C1 segment of cervical spinal cord (tissue), 14 donors: ENCODE data around the gene CAPN2.
"Not testable (repeated sequence)": the region's sequence is repeated elsewhere in the genome, so short reads cannot be mapped to it uniquely, and the experiment has no call there.

ENCODE experiments used
- DNase-seq, 14 donors: peaks; one replicate each; lab custom pipeline; 2025; lab: John Stamatoyannopoulos, UW

CAPN2 gene

GRCh38 chr1:223716302-223716862 is 4.0 kb downstream of the CAPN2 start:
- peak in 1 of 14 donors; percentile 92 for DNase-seq

GRCh38 chr1:223717123-223717522 is 4.8 kb downstream of the CAPN2 start:
- no peak for DNase-seq

GRCh38 chr1:223717695-223718363 is 5.5 kb downstream of the CAPN2 start:
- no peak for DNase-seq

- DNase-seq: no peak
Measured at GRCh38 chr1:223718850-223719249, 6.5 kb downstream of the CAPN2 start.

GRCh38 chr1:223720971-223721591 is 8.7 kb downstream of the CAPN2 start:
- DNase-seq: no peak

- no peak for DNase-seq
Measured at GRCh38 chr1:223721658-223722607, 9.6 kb downstream of the CAPN2 start.

GRCh38 chr1:223723351-223723904 is 11.1 kb downstream of the CAPN2 start:
- DNase-seq: no peak

GRCh38 chr1:223724376-223724775 is 12.0 kb downstream of the CAPN2 start:
- no peak for DNase-seq

GRCh38 chr1:223725578-223725977 is 13.2 kb downstream of the CAPN2 start:
- no peak for DNase-seq

GRCh38 chr1:223726380-223727001 is 14.2 kb downstream of the CAPN2 start:
- peak in 8 of 14 donors; percentile 6 to 75 (median 51) for DNase-seq

GRCh38 chr1:223727541-223727940 is 15.2 kb downstream of the CAPN2 start:
- DNase-seq: no peak

GRCh38 chr1:223729906-223730305 is 17.6 kb downstream of the CAPN2 start:
- no peak for DNase-seq

GRCh38 chr1:223730479-223731132 is 18.3 kb downstream of the CAPN2 start:
- DNase-seq: no peak

- DNase-seq: peak in 9 of 14 donors; percentile 22 to 59 (median 35)
Measured at GRCh38 chr1:223731133-223731770, 18.9 kb downstream of the CAPN2 start.

GRCh38 chr1:223732993-223733798 is 20.9 kb downstream of the CAPN2 start:
- DNase-seq: peak in 2 of 14 donors; percentile 24 to 30

GRCh38 chr1:223733898-223734852 is 21.8 kb downstream of the CAPN2 start:
- peak in 9 of 14 donors; percentile 9 to 63 (median 30) for DNase-seq

- DNase-seq: not testable (repeated sequence)
Measured at GRCh38 chr1:223736638-223737037, 24.3 kb downstream of the CAPN2 start.

GRCh38 chr1:223737342-223737741 is 25.0 kb downstream of the CAPN2 start:
- no peak for DNase-seq
